ENCODE measurements around the gene GRIA2.

The GRIA2 gene

DNA sequence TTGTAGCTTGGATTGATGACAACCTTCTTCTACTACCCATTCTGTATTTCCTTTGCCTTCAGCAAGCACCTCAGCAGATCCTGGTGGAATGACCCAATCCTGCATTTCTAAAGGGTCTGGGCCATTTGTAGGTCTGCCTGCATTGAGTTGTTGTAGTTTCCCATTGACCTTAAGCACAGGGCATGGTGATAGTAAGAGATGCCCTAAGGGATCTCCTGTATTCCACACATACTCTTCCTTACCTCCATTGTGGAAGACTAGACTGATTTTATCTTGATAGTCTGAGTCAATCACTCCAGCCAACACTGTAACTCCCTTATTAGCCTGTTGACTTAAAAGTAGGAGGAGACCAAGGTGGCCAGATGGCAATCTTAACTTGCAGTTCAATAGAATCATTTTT is 184.5 kb downstream of the GRIA2 start:
- no peak for DNase-seq

Measured in activated CD4-positive, alpha-beta T cell treated with anti-CD3 and anti-CD28 coated beads for 4 hours (primary cell).